GM04504 (cell line): ENCODE measurements around the gene ZNF45.
"Not testable (repeated sequence)": the region's sequence is repeated elsewhere in the genome, so short reads cannot be mapped to it uniquely, and the experiment has no call there.

ENCODE experiments used
- DNase-seq: peaks from one replicate; pipeline ENCODE4 v3.0.0-alpha.2; 2012; ENCODE audit warnings: low read depth

Gene ZNF45

DNA sequence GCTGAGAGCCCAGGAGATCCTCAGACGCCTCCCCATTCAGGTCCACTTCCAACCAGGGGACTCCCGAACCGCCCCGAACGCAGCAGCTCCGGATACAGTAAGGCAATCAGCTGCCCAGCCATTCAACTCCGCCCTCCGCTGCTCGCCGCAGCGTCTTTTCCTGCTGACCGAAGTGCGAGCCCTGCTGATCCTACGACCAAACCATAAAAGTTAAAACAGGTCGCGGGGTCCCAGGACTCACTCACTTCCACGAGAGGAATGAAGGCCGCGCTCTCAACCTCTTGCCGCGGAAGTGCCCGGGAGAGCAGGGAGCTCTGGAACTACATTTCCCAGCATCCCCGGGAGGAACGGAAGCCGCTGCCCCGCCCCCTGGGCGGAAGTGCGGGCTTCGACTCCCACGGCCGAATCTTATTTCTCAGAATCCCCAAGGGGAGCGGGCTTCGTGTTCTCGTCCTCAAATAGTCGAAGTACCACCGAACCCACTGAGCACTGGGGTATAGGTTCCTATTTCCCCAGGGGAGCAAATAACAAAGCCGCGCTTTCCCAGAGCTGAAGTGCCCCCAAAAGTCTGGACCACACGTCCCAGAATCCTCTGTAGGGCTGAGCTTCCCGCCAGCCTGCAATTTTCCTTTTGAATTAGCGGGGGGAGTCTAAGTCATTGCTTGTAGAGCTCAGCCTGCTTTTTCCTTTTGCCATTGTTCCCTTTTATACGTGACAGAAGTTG lies at the start of gene ZNF45:
TSS of gene ZNF45 (minus strand) at position 298 of the 724 bp plus-strand sequence. CDS start 13,097 bp downstream, outside the sequence.
- peak; percentile 75 for DNase-seq

DNA sequence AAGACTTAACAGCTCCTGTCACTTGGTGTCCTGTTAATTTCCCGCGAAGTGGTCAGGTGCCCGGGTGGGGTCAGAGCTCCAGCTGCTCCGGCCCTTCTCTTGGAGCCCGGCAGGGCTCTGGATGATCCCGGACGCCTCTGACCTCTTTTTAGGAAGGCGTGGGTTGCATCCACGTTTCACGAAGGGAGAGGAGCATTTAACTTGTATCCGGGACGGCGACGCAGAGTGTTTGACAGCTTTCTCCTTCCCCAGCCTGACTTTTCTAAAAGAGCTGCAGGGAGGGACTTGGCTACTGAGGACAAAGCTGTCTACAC lies 49.6 kb upstream of the ZNF45 start:
- no peak for DNase-seq

DNA sequence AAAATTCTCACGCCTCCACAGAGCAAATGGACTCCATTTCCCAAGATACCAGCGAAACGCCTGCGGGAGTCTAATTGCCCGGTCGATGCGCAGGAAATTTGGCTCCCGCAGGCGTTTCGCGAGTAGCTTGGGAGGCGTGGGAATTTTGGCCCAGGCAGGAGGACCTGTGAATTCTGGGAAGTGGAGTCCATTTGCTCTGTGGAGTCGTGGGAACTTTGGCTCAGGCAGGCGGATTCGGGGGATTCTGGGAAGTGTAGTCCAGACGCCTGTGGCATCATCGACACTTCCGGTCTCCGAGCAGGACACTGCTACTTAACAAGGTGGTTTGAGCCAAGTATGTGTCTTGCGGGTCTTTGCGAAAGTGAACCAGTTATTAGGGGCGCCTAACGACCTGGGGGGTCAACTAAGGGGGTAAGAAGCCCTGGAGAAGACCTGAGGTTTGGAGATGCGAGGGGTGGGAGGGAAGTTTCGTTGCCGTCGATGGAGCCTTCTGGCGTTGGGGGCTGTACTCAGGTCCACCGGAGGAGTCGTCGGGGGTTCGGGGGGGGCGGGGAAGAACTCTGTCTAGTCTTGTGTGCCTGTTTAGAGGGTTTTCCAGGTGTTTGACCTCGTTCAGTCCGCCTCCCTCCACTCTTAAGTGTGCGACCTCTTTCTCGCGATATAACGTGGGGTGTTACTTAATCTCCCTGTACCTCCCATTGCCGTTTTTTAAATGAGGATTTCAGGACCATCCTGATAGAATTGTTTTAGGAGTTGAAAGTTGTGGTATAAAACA lies 49.0 kb upstream of the ZNF45 start, which contains the start of gene ZNF155:
TSS of gene ZNF155 (plus strand) at position 277 of the 775 bp plus-strand sequence. CDS start 4,356 bp downstream, outside the sequence.
- peak; percentile 95 for DNase-seq

GRCh38 chr19:43983544-43983911 lies 48.4 kb upstream of the ZNF45 start:
- no peak for DNase-seq

DNA sequence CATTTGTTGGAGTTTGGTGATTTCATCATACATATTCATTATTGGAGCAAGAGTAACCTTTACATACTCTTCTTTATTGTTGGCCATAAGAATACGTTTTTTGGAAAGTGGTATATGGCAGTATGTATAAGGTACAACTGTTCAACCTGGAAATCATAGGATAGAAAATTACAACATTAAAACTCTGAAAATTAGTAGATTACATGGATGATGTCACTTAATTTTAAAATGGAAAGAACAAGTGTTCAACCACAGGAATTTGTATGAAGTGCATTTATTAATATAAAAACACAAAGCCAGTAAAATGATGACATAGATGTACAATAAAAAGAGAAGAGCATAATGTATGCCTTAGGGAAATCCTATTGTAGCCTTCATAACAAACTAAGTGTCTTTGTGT lies 41.6 kb upstream of the ZNF45 start:
- no peak for DNase-seq

GRCh38 chr19:43966079-43966694 lies 31.1 kb upstream of the ZNF45 start:
- no peak for DNase-seq

- DNase-seq: no peak
Measured at GRCh38 chr19:43960411-43960810, 25.3 kb upstream of the ZNF45 start.

GRCh38 chr19:43957891-43958290 lies 22.8 kb upstream of the ZNF45 start:
- DNase-seq: peak; percentile 58

DNA sequence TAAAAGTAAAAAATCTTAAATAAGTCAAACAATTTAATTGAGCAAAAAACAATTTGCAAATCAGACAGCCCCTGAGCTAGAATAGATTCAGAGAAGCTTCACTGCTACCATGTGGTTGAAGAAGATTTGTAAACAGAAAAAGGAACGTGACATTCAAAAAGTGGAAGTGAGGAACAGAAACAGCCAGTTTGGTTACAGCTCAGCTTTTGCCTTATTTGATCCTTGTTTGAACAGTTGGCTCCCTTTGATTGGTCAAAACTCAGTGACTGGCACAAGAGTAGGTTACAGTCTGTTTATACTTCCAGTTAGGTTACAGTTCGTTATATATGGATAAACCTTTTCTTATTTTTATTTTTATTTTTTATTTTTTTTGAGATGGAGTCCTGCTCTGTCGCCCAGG lies 21.7 kb upstream of the ZNF45 start:
- no peak for DNase-seq

DNA sequence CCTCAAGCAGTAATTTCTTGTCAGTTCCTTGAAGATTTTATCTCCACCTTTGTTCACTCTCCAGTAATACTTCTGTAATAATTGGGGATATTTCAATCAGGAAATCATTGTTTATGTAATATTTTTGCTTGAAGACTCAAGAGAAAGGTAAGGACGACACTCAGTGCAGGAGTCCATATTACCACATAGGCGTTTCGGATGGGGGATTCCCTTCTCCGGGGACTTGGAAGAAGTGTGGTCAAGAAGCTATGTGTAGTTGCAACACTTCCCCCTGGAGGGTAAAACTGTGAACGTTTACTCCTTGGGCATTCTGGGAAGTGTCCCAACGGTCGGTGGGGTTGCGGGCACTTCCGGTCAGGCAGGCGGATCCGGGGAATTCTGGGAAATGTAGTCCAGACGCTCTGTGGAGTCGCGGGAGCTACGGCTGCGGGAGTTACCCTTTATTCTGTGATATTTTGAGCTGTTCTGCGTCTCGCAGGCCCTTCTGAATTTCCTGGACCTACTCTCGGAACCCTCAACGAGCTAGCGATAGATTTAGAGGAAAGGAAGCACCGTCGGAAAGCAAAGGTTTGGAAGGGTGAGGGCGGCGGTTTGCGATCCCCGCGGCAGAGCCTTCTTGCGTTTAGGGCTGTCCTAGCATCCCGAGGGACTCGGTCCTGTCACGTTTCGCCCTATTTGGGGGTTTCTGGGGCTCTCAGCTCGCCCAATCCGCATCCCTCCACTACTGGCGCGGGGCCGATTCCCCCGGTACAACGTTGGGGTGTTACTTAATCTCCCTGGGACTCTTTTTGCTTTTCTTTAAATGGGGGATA lies 16.0 kb upstream of the ZNF45 start, which contains the start of gene ZNF221:
TSS of gene ZNF221 (plus strand) at position 395 of the 812 bp plus-strand sequence. CDS start 11,499 bp downstream, outside the sequence.
- DNase-seq: peak; percentile 98

GRCh38 chr19:43949803-43950202 lies 14.7 kb upstream of the ZNF45 start:
- DNase-seq: not testable (repeated sequence)

DNA sequence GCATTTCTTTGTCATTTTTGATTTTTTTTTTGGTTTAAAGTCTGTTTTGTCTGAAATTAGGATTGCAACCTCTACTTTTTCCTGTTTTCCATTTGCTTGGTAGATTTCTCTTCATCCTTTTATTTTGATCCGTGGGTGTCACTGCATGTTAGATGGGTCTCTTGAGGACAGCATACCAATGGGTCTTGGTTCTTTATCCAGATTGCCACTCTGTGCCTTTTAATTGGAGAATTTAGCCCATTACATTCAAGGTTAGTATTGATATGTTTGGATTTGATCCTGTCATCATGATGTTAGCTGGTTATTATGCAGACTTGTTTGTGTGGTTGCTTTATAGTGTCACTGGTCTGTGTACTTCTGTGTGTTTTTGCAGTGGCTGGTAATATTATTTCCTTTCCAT lies 12.3 kb upstream of the ZNF45 start:
- DNase-seq: not testable (repeated sequence)

GRCh38 chr19:43941209-43941608 lies 6.1 kb upstream of the ZNF45 start:
- no peak for DNase-seq

DNA sequence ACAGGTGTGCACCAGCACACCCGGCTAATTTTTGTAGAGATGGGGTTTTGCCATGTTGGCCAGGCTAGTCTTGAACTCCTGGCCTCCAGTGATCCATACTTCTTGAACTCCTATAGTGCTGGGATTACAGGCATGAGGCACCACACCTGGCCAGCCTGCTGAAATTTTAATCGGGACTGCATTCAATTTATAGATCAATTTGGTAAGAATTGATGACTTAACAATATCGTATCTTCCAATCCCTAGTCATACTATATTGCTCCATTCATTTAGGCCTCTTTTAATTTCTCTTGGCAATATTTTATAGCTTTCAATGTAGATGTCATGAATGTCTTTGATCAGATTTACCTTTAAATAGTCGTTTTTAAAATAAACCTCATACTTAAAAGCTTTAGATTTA lies 5.6 kb upstream of the ZNF45 start:
- no peak for DNase-seq

GRCh38 chr19:43939557-43940260 lies 4.6 kb upstream of the ZNF45 start:
- no peak for DNase-seq

DNA sequence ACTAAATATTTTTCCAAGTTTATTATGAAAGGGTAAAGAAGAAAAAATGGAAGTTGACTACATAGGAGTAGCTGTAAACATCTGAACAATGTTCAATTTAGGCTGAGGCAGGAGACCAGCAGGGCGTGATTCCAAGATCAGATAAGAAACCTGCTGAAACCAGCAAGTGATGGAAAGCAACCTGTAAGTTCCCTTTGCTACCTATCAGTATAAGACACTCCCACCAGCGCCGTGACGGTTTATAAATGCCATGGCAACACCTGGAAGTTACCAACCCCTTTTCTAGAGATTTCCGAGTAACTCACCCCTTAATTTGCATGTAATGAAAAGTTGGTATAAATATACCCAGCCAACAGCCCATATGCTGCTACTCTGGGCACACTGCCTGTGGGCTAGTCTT lies 1.1 kb upstream of the ZNF45 start:
- DNase-seq: no peak

- DNase-seq: no peak
Measured at GRCh38 chr19:43934055-43934984, 762 bp downstream of the ZNF45 start.

DNA sequence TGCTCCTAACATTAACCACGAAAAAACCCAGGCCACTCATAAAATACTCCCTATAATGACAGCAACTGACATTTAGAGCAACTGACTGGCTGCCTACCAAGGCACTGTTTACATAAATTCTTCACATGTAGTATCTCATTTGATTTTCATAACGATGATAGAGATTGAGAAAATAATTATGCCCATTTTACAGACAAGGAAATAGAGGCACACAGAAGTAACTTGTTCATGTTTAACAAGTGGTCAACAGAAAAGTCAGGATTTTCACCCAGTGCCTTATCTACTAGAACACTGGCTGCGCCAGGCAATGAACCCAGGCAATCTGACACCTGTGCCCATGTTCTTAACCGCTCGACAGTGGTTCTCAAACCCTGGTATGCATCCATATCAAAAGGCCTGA lies 6.3 kb downstream of the ZNF45 start:
- DNase-seq: no peak

DNA sequence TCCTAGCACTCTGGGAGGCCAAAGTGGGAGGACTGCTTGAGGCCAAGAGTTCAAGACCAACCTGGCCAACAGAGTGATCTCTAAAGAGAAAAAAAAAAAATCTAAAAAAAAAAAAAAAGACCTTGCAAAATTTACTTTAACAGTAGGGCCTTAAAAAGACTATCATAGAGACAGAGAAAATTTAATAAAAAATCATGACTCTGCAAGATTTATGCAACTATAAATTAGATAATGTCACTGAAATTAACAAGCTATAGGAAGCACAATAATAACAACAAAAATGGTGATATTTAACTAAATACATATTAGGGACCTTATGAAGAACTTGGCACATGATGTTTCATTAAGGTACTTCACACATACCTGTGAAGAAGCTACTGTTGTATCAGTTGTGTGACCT lies 11.2 kb downstream of the ZNF45 start:
- no peak for DNase-seq

- DNase-seq: no peak
Measured at GRCh38 chr19:43914051-43914450, 21.0 kb downstream of the ZNF45 start.
